ENCODE measurements around the gene PRKG1. TPM values are rescaled to one million over a fixed set of nuclear protein-coding genes. Genes with fewer than 3 reads are reported as not detected.

The PRKG1 gene
- total and polyA plus RNA-seq, 2 of the 4 experiments (the other 2 are of a cell fraction): 3.5 to 18.3 TPM

DNA sequence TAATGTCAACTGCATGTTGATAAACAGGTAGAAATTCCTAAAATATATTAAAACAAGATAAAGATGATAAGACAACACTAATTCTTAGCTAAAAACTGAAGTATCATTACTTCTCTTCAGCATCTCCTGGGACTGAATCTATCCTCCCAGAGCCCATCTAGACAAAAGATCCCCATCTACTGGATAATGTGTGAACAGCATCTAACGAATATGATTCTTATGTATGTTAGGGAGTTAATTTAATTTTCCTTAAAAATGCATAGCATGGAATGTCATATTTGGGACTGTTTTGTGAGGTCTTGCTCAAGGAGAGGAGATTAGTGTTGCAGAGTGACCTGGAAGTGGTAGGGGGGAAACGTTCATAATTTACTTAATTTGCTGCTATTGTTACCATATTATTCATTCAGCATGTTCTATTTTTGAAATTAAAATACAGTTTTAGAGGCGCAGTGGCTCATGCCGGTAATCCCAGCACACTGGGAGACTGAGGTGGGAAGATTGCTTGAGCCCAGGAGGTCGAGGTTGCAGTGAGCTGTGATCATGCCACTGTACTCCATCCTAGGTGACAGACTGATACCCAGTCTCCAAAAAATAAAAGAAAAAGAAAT is 930.2 kb downstream of the PRKG1 start:
- Histone ChIP-seq H4K5ac (ENCODE audit: low read depth, low read length) (no peak overlapping the region), H3K4me2 (ENCODE audit: low read depth, low read length) (no peak overlapping the region), H3K4me1 (ENCODE audit: control insufficient read depth, insufficient read depth, low read length) (peaks cover 1% of the 10 kb centered on the region; the same call in 1 of the 2 replicates), H3K9ac (ENCODE audit: low read depth, low read length) (no peak overlapping the region), H3K9me3 (ENCODE audit: control insufficient read depth, insufficient read depth, low read length) (no peaks in the 10 kb centered on the region), H2BK20ac (ENCODE audit: low read depth, low read length) (no peak overlapping the region), H4K91ac (ENCODE audit: insufficient read depth, low read depth, low read length) (no peak overlapping the region), H2AK5ac (ENCODE audit: low read depth, low read length) (no peak overlapping the region), H4K20me1 (ENCODE audit: insufficient read depth, low read length) (no peaks in the 10 kb centered on the region), H3K18ac (ENCODE audit: low read depth, low read length) (no peak overlapping the region), H3K56ac (ENCODE audit: extremely low read depth, insufficient read depth, low read length) (no peak overlapping the region), H2BK15ac (ENCODE audit: low read depth, low read length) (no peak overlapping the region), H3K79me1 (ENCODE audit: low read depth in 1 of 2, low read length in 2 of 2) (0 out of 4 replicates have a peak, but pooled peaks cover 0 to 2% of the 10 kb centered on the region in 2 experiments), H2AK9ac (replicated peaks; ENCODE audit: low read depth, low read length, poor library complexity) (no peak overlapping the region), H2BK120ac (ENCODE audit: low read depth, low read length) (no peak overlapping the region), H3K4ac (ENCODE audit: low read depth, low read length) (no peak overlapping the region), H3K36me3 (ENCODE audit: control insufficient read depth, insufficient read depth, low read length) (no peaks in the 10 kb centered on the region), H3K27me3 (ENCODE audit: control insufficient read depth, insufficient read depth, low read length) (no peaks in the 10 kb centered on the region), H2BK5ac (ENCODE audit: low read depth, low read length, poor library complexity, severe bottlenecking) (no peak overlapping the region), H3K4me3 (ENCODE audit: insufficient read depth, low read depth, low read length) (no peak overlapping the region), H4K8ac (ENCODE audit: low read depth in 2 of 2, low read length in 2 of 2) (no peak overlapping the region), H2AFZ (replicated peaks; ENCODE audit: low read length, poor library complexity) (no peak overlapping the region), H3K23ac (ENCODE audit: low read depth, low read length) (no peak overlapping the region), H3K9me1 (ENCODE audit: insufficient read depth, low read length) (no peaks in the 10 kb centered on the region), H3K27ac (ENCODE audit: insufficient read depth, low read length) (no peak overlapping the region), H3K14ac (replicated peaks; ENCODE audit: low read depth, low read length) (no peak overlapping the region)
- ATAC-seq (ENCODE audit: low read depth): peak; percentile 85
- BruUV-seq (replicated peaks): no TSS peak
- intact Hi-C loops (cut with micrococcal nuclease): loop anchor here (5.0 to 10.0 kb wide), 4 partner anchors 210 to 1000 kb away; no protein-coding TSS in a partner anchor
- POLR2A ChIA-PET (ENCODE audit: unreplicated experiment): no interaction called here
- TF ChIP-seq RAD21 (IDR thresholded peaks at IDR 0.05; ENCODE audit: low read length) (peak; percentile 78), SMC3 (IDR thresholded peaks at IDR 0.05; ENCODE audit: low read depth, low read length) (peak; percentile 82)
- TF ChIP-seq, protein P1, sequence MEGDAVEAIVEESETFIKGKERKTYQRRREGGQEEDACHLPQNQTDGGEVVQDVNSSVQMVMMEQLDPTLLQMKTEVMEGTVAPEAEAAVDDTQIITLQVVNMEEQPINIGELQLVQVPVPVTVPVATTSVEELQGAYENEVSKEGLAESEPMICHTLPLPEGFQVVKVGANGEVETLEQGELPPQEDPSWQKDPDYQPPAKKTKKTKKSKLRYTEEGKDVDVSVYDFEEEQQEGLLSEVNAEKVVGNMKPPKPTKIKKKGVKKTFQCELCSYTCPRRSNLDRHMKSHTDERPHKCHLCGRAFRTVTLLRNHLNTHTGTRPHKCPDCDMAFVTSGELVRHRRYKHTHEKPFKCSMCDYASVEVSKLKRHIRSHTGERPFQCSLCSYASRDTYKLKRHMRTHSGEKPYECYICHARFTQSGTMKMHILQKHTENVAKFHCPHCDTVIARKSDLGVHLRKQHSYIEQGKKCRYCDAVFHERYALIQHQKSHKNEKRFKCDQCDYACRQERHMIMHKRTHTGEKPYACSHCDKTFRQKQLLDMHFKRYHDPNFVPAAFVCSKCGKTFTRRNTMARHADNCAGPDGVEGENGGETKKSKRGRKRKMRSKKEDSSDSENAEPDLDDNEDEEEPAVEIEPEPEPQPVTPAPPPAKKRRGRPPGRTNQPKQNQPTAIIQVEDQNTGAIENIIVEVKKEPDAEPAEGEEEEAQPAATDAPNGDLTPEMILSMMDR (conservative IDR thresholded peaks at IDR 0.05; ENCODE audit: low read depth, low read length): peak; percentile 75
- TF ChIP-seq, protein P2, sequence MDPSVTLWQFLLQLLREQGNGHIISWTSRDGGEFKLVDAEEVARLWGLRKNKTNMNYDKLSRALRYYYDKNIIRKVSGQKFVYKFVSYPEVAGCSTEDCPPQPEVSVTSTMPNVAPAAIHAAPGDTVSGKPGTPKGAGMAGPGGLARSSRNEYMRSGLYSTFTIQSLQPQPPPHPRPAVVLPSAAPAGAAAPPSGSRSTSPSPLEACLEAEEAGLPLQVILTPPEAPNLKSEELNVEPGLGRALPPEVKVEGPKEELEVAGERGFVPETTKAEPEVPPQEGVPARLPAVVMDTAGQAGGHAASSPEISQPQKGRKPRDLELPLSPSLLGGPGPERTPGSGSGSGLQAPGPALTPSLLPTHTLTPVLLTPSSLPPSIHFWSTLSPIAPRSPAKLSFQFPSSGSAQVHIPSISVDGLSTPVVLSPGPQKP (IDR thresholded peaks at IDR 0.05; ENCODE audit: borderline replicate concordance, low read depth, low read length): no peak
- dilution Hi-C loops (cut with HindIII; ENCODE audit: low sequenced_read_pairs, unreplicated experiment): no loop called here
- WGBS, 2 experiments (ENCODE audit: extremely low coverage in 2 of 2, insufficient read length in 1 of 2): no CpG with 5 or more reads among the region's 5 CpGs
- in situ Hi-C loops (cut with MboI; ENCODE audit: low sequenced_read_pairs): no loop called here
- DNase-seq: peak; percentile 67
- CTCF ChIA-PET: interaction anchor here (0.6 to 1.3 kb wide), 6 partner anchors 11 to 941 kb away, joined by 3 to 7 read pairs (median 4); no protein-coding TSS in a partner anchor
